Fibroblast of skin of left biceps (primary cell): ENCODE data around the gene CACNA1I.

Source experiments
- DNase-seq, 2 experiments: peaks; one replicate each; pipeline ENCODE4 v3.0.0-alpha.2; 2013; ENCODE audit warnings: low read depth in 2 of 2

CACNA1I gene

GRCh38 chr22:39568278-39568981 lies 2.1 kb upstream of the CACNA1I start:
- DNase-seq = no peak

- DNase-seq = no peak
These were observed 1.5 kb upstream of the CACNA1I start for GRCh38 chr22:39569066-39569465.

GRCh38 chr22:39570226-39570625 lies 327 bp upstream of the CACNA1I start:
- no peak for DNase-seq

- no peak for DNase-seq
These were observed 985 bp downstream of the CACNA1I start for GRCh38 chr22:39571538-39571937.

GRCh38 chr22:39574779-39575551 lies 4.4 kb downstream of the CACNA1I start:
- peak; percentile 46 to 60 for DNase-seq

GRCh38 chr22:39575552-39575825 lies 4.9 kb downstream of the CACNA1I start:
- no peak for DNase-seq

- no peak for DNase-seq
These were observed 5.5 kb downstream of the CACNA1I start for GRCh38 chr22:39576027-39576426.

- DNase-seq = no peak
These were observed 6.8 kb downstream of the CACNA1I start for GRCh38 chr22:39577366-39577765.

- no peak for DNase-seq
These were observed 7.3 kb downstream of the CACNA1I start for GRCh38 chr22:39577900-39578299.

GRCh38 chr22:39580006-39580441 lies 9.5 kb downstream of the CACNA1I start:
- DNase-seq = no peak

- DNase-seq = no peak
These were observed 10.2 kb downstream of the CACNA1I start for GRCh38 chr22:39580795-39581194.

GRCh38 chr22:39581303-39581702 lies 10.8 kb downstream of the CACNA1I start:
- DNase-seq = no peak

- DNase-seq = no peak
These were observed 12.6 kb downstream of the CACNA1I start for GRCh38 chr22:39583066-39583667.

- DNase-seq = no peak
These were observed 19.3 kb downstream of the CACNA1I start for GRCh38 chr22:39589875-39590274.

GRCh38 chr22:39592081-39593065 lies 21.8 kb downstream of the CACNA1I start:
- DNase-seq = peak; percentile 11 to 20

- no peak for DNase-seq
These were observed 22.7 kb downstream of the CACNA1I start for GRCh38 chr22:39593066-39593930.

GRCh38 chr22:39593931-39594285 lies 23.4 kb downstream of the CACNA1I start:
- DNase-seq = no peak

- no peak for DNase-seq
These were observed 23.9 kb downstream of the CACNA1I start for GRCh38 chr22:39594411-39594810.

- no peak for DNase-seq
These were observed 25.1 kb downstream of the CACNA1I start for GRCh38 chr22:39595622-39596172.

- no peak for DNase-seq
These were observed 26.0 kb downstream of the CACNA1I start for GRCh38 chr22:39596601-39597000.
